ENCODE results near the gene CRISPLD2.
"Not testable (repeated sequence)": the region's sequence is repeated elsewhere in the genome, so short reads cannot be mapped to it uniquely, and the experiment has no call there.

The CRISPLD2 gene

DNA sequence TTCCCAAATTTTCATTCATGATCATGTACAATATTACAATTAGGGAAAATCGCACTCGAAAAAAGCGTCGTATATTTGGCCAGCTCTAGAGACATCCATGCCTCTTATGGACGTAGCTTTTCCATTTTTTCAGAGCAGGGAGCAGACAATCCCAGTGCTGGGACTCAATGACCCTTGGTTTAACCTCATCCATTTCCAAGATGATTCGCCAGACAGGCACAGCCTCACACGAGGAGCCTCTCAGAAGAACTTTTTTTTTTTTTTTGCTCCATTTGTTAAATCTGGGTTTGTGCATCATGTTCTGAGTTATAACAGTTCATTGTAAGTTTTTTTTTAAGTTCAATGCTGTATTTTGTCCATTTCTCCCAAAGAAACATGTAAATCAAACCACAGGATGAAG, 99.5 kb downstream of the CRISPLD2 start:
- DNase-seq, result no peak

DNA sequence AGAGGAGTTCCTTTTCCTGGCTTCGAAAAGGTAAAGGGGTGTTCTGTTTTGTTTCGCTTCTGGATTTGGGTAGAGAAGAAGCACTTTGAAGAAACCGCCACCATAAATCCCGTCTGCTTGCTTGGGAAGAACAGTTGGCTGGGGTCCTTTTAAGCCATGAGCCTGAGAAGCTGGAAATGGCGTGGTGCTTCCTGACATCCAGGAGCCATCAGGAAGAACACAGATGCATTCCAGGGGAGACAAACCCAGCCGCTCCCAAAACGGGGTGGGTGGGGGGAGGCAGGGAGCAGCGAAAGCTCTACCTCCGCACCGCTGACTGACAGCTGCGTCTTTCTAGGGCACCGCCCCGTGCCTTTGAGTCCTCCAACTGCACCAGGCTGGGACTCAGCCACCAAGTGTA, 99.9 kb downstream of the CRISPLD2 start:
- DNase-seq, result no peak

DNA sequence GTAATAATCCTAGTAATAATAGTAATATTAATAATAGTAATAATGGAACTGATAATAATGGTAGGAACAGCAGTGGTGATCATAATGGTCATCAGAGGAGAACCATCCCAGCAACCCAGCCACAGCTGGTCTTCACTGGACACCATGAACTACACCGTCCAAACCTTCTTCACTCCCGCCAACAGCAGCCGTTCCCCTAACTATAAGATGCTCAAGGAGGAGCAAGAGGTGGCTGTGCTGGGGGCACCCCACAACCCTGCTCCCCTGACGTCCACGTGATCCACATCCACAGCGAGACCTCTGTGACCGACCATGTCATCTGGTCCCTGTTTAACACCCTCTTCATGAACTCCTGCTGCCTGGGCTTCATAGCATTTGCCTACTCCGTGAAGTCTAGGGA, 100.5 kb downstream of the CRISPLD2 start:
- no peak for DNase-seq

DNA sequence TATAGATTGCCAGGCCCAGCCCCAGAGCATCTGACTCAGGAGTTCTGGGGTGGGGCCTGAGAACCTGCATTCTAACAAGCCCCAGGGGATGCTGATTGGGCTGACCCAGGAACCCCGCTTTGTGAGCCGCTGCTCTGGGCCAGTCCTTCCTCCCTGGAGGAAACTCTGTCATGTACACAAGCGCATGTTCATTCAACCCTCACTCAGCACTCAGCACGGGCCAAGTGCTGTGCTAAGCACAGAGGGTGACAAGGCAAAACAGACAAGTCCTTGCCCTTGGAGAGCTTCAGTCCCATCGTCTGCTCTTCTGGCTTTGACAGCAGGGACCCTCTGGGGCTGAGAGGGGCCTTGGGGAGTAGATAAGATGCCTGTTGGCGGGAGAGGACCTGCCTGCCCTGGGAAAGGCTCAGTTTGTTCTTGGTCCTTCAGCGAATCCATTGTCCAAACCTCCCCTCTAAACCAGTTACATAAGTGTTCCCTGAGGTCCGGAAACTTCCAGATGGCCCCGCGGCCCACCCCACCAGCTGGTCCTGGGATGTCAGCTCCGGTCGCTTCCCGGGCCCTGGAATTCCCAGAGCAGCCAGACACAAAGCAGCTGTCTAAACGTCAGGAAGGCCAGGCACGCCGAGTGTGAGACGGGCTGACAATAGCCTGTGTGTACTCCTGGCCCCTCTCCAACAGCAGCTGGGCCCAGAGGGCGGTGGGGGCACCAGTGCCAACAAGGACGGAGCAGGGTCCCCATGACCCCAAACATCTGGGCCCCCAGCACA, 102.8 kb downstream of the CRISPLD2 start:
- DNase-seq, result no peak

DNA sequence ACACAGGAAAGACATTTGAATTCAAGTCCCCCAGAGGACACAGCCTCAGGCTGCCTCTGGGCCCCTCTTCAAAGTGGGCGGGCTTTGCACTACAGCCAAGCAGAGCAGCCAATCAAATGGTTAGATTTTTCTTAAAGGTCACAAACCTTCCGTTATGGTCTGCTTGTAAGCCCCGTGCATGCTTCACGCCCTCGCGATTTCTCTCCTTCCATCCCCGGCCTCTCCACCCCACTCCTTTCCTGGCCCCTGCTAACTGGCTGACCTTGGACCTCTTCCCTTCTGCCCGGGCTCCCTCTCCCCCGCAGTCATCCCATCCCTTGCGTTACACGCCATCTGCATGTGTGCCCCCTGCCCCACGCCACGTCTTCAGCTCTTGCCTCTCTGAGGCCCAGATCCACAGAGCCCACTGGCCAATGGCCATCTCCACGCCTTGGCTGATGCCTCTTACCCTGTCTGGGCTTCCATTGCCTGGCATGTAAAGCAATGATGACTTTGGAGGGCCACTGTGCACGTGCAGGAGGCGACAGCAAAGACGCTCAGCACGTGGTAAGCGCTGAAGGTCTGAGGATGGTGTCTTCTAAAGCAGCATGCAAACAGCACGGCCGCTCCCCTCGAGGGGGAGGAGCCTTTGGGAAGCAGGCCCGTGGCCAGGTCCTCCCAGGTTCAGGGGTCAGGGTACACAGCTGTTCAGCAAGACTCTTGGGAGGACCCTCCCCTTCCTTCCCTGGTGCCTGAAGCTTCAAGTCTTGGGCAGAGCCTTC, 104.7 kb downstream of the CRISPLD2 start:
- DNase-seq, result no peak

DNA sequence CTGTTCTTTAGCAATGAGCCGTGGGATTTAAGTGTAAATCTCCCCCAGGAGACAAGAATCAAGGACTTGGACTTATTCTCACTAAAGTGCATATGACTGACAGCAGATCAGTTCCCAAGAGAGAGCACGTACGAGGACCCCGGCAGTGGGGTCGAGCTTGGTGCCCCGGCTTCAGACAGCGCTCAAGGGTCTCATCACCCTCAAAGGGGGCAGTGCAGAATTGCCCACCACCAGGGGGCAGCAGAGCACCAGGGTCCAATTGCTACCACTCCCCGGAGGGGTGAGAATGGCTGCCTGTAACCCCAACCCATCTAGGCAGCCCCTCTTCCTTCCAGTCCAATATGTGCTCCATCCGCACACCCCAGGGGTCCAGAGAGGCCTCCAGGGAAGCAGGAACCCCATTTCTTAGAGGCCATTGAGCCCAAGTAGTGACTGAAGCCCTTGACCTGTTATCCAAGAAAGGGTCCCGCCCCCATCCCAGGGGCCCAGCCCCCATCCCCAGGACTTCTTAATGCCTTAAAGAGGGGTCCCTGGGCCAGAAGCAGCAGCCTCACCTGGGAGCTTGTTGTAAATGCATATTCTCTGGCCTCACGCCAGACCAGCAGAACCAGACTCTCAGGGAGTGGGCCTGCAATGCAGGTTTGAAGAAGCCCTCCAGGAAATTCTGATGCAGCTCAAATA, 105.4 kb downstream of the CRISPLD2 start:
- peak; percentile 77 for DNase-seq

DNA sequence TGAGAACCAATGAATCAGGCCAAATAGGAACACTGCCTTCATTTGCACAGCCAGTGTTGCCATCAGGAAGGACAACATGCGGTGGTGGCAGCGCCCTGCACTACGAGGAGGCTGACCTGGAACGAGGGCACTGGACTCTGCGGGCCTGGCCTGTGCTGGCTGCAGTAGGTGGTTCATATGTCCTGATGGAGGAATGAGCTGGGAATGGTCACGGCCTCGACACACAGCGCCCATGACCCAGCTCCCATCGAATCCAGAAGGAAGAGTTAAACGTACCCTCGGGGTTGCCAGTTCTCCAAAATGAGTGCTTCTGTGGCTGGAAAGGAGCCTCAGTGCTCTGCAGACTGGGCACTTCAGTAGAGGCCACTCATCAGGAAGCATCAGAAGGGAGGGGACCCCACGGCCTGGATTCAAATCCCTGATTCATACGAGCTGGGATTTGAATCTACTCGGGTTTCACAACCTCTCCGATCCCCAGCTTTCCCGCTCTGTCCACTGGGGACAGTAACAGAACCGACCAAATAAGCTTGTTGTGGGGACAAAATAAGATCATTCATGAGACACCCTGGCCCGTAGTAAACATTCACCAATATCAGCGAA, 106.1 kb downstream of the CRISPLD2 start:
- DNase-seq, result no peak

DNA sequence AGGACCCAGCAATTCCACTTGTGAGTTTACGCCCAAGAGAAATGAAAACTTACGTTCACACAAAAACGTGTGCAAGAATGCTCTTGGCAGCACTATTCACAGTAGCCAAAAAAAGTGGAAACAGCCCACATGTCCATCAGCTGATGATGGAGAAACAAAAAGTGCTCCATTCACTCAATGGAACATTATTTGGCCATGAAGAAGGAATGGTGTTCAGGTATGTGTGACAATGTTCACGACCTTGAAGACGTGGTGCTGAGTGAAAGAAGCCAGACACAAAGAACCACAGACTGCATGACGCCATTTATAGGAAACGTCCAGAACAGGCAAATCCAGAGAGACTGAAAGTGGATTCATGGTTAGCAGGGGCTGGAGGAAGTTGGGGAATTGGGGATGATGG, 106.7 kb downstream of the CRISPLD2 start:
- no peak for DNase-seq

DNA sequence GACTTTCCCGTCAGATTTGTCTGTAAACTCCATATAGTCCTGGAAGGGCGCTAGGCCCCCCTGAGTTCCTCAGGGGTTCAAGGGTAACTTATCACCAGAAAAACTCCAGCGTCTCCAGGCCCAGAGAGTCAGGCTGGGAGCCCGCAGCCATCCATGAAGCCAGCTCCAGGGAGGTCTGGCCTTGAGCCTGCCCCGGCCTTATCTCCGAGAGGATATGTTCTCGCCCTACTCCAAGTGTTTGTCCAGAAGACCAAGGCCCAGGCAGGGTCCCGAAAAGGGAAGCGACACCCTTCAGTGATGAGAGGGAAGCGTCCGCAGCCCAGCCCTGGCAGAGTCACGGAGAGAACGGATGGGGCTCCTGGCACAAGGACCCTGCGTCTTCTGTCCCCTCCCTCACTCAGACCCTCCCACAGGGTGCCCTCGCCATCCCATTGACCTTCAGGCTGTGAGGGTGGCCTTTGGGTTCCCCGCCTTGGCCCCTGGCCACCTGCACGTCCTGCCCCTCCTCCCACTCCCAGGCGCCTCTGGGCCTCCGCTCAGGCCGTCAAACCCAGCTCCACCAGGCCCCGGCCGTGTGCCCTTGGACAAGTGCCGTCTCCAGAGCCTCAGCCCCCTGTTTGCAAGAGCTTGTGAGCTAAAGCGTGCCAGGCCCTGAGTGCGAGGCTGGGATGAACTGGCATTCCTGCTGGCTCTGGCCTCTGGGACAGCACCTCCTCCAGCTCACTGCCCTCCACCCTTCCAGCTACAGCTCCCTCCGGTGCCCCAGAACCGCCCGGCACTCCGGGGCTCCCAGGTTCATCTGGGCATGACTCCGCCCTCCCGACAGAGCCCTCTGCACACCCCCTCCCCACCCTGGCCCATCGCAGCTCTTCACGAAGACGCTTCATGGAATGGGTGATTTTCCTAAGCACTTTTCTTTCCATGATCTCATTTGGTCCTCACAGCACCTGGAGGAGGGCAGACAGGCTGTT, 108.1 kb downstream of the CRISPLD2 start:
- DNase-seq, result no peak

DNA sequence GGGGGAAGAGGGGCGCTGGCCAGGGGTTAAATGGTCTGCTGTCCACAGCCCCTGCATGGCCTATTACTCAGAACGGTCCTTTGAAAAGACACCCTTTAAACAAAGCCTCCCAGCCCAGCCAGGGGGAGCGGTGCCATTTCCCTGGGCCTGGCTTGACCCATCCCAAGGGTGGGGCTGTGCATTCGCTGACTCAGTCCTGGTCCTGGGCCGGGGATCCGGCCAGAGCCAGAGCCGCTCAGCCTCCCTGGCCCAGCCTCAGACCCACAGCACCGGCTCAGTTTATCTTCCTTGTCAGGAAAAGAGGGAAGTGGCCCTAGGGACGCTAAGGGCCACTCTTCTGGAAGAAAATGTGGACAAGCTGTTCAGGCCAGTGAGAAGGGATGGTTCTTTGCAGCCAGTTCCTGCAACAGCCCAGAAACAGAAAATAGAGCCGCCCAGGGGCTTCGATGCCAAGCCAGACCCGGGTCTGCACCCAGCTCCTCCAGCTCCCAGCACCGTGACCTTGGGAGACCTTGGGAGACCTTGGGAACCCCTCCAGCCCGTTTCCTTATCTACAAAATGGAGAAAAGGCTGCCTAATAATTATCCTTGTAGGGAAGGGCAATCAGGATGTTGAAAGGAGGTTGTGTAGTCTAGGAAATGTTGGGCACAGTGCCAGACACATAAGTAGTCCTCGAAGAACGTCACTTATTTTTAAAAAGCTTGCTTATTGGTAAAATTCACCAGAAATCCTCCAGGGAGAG, 109.1 kb downstream of the CRISPLD2 start:
- DNase-seq, result no peak

DNA sequence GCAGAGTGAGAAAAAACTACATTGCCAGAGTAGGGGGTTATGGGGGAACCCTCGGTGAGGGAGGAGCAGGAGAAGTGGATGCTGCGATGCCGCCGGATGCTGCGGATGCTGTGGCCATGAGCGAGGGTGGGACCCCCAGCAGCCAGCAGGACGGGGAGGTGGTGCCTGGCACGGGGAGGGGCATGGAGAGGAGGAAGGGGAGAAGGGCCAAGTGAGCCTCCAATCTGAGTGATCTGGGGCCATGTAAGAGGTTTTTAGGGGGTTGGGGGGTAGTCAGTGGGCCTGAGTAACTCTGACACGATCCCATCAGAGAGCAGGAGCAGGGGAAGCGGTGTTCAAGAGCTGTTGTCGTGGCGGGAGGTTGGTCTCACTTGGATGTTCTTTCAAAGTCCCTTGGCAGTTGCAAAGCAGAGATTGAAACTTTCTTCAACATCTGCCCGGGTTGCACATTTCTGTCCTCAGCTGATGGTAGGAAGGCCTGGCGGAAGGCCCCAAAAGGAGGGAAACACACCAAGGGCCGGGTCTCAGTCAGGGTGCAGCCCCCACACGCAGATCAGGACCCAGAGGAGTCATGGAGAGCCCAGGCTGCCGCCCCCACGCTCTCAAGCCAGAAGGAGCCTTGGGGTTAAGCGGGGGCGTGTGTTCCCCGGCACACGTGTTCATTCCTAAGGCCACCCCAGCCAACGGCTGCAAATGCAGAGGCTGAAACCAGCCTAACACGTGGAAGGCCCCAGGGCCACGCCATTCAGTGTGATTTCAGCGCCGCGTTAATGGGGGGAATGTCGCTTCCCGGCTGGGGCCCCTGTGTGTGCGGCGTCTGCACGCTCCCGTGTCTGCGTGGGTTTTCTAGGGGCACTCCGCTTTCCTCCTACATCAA, 109.9 kb downstream of the CRISPLD2 start:
- DNase-seq, result no peak

DNA sequence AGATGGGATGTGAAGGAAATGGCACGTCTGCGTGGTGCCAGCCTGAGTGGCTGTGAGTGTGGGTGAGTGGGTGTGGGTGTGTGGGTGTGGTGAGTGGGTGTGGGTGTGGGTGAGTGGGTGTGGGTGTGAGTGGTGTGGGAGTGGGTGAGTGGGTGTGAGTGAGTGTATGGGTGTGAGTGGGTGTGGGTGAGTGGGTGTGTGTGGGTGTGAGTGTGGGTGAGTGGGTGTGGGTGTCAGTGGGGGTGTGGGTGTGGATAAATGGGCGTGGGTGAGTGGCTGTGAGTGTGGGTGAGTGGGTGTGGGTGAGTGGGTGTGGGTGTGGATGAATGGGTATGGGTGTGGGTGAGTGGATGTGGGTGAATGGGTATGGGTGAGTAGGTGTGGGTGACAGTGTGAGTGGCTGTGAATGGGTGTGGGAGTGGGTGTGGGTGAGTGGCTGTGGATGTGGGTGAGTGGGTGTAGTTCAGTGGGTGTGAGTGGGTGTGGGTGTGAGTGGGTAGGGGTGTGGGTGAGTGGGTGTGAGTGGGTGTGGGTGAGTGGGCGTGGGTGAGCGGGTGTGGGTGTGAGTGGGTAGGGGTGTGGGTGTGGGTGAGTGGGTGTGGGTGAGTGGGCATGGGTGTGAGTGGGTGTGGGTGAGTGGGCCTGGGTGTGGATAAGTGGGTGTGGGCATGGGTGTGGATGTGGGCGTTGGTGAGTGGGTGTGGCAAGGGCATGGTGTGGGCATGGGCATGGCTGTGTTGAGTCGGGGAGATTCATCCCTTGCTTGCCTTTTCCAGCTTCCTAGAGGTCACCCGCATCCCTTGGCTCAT, 110.7 kb downstream of the CRISPLD2 start:
- DNase-seq, result no peak

DNA sequence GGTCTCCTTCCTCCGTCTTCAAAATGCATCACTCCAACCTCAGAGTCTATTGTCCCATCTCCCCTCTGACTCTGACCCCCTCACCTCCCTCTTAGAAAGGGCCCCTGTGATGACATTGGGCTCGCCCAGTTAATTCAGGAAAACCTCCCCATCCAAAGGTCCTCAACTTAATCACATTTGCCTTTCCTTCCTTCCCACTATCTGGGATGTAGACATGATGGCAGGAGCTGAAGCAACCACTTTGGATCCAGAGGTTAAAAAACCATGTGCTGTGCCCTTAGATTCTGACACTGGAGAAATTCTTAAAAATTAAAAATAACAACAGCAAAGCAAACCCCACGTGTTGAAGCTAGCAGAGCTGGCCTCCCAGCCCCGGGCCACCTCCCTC, 111.3 kb downstream of the CRISPLD2 start:
- DNase-seq, result no peak

DNA sequence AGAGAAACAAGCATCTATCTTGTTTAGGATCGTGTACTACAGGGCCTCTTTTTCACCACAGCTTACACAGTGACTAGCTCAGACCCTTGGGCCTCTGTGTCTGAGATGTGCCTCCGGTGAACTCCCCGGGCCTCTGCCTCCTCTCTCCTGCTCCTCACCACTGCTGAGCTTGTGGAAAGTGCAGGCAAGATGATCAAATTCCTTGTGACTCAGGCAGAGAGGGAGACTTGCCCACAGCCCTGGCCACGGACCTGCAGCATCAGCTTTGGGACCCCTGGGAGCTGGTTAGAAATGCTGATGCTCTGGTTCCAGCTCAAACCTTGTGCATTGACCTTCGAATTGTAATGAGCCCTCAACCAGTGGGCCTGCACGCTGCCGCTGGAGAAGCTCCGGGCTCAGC, 111.7 kb downstream of the CRISPLD2 start:
- DNase-seq, result no peak

DNA sequence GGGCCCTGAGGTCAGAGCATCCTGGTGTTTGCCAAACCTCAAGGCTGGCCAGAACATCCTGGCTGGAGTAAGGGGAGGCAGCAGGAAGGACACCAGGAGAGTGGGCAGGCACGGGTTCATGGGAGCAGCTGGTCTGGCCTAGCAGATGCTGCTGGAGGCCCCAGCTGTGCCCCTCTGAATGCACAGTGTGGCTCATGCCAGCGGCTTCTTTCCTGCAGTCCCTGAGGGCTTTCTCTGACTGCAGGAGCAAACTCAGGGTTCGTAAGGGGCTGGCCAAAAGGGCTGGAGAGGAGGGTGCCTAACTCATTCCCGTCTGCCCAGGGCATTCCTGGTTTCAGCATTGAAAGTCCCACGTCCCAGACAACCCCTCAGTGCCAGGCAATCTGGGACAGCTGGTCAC, 112.9 kb downstream of the CRISPLD2 start:
- no peak for DNase-seq

DNA sequence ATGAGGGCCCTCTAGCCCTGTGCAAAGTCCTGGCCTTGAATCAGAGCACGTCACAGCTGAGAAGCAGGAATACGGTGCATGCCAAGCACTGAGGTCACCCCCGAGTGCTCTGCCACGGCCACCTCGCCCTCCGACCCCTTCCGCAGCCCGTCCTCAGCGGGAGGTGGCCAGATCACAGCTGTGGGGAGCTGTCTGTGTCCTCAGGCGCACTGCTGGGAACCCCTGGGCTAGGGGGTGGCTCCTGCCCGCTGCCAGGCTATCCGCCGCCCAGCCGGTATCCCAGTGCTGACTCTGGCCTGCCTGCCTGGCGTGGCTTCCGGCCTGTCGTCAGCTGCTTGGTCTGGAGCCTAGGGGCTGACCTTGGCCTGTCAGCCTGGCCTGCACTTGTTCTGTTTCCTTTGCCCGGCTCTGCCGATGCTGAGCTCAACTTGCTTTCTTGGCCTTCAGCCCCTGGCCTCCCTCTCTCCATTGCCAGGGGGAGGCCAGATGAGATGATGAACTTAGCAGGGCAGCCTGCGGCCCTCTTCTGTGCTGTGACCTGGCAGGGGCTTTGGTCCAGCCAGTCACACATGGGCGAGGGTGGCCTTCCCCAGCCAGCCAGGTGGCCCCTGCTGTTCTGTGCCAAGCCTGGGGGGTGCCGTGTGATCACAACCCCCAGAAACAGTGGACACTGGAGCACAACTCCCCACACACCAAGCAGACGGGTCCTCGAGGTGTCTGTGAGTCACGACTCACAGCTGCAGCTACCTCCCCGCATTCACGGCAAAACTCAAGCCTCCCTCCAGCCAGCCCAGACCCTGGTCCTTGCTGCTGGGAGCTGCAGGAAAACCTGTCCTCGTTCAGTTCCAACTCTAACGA, 114.2 kb downstream of the CRISPLD2 start:
- DNase-seq, result no peak

DNA sequence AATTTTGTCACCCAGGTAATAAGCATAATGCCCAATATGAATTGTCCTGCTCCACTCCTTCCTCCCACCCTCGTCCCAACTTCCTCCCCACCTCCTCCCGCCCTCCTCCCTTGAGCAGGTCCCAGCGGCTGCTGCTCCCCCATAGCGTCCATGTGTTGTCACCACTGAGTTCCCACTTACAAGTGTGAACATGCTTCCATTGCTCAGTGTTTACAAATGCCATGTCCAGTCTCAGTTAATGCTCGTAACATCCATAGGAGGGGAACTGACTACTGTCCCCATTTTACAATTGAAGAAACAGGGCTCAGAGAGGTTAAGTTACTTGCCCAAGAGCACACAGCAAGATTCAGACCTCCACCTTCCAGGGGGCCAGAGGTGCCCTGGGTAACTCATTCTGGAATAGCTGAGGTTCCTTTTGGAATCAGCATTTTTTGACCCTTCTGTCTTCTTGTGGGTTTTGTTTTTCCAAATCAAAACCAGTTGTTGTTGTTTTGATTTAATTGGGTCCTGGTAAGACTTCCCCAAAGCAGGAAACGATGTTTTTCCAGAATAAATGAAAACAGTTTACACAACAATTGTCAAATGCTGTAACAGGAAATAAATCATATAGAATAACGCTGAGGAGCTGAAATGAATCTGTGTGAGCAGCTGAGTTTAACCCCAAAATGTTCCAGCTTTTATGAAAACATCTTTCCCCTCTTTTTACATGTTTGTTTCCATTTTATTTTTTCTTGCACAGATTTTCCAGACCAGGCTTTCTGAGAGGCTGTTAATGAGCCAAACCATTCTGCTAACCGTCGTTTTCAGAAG, 117.6 kb downstream of the CRISPLD2 start:
- no peak for DNase-seq

DNA sequence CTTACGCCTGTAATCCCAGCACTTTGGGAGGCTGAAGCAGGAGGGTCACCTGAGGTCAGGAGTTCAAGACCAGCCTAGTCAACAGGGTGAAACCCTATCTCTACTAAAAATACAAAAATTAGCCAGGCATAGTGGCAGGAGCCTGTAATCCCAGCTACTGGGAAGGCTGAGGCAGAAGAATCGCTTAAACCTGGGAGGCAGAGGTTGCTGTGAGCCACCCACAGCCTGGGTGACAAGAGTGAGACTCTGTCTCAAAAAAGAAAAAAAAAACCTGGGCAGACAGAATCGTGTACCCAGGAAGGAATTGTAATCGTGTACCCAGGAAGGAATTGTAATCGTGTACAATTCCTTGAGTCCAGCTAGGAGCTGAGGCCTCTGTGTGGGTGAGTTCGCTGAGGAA, 118.8 kb downstream of the CRISPLD2 start:
- not testable (repeated sequence) for DNase-seq
